Tibial nerve (tissue), 4 donors: ENCODE measurements around the gene BPIFB2. TPM values are rescaled to one million over a fixed set of nuclear protein-coding genes. Genes with fewer than 3 reads are reported as not detected.

Experiments
- DNase-seq, 2 donors: peaks; one replicate each; pipeline ENCODE4 v3.0.0-alpha.2; 2019; ENCODE audit warnings: low spot score in 2 of 2
- H3K27ac ChIP-seq, 4 donors: fragments of 200-600 bp; sonication (generic) in 3 of 4; one replicate each; pipeline ENCODE4 v1.5.1; 2017 to 2019; ENCODE audit warnings: mild to moderate bottlenecking in 1 of 4
- H3K27me3 ChIP-seq, 2 donors: fragments of 200-600 bp; sonication (generic) in 1 of 2; one replicate each; pipeline versions ENCODE4 v1.5.1 to v1.6.0; 2017 to 2019
- H3K36me3 ChIP-seq, 3 donors: fragments of 200-600 bp; sonication (generic); one replicate each; pipeline ENCODE4 v1.5.1; 2018 to 2019
- H3K4me1 ChIP-seq, 4 donors: fragments of 200-600 bp; sonication (generic) in 3 of 4; one replicate each; pipeline ENCODE4 v1.5.1; 2017 to 2019
- H3K4me3 ChIP-seq, 4 donors: fragments of 200-600 bp; sonication (generic) in 3 of 4; one replicate each; pipeline ENCODE4 v1.5.1; 2017 to 2019; ENCODE audit warnings: mild to moderate bottlenecking in 1 of 4, moderate library complexity in 1 of 4
- H3K9me3 ChIP-seq, 4 donors: fragments of 200-600 bp; sonication (generic) in 3 of 4; one replicate each; pipeline ENCODE4 v1.5.1; 2017 to 2019
- EP300 ChIP-seq, 2 donors: sonication (generic); formaldehyde crosslinking; IDR thresholded peaks; one replicate each; pipeline ENCODE4 v1.6.1; 2017; ENCODE audit warnings: antibody characterized with exemption in 2 of 2, mild to moderate bottlenecking in 1 of 2
- POLR2A ChIP-seq, 2 donors: fragments of 450-650 bp; IDR thresholded peaks; one replicate each; pipeline ENCODE4 v1.6.1; 2017; ENCODE audit warnings: antibody characterized with exemption in 2 of 2, mild to moderate bottlenecking in 2 of 2, moderate library complexity in 2 of 2
- WGBS, 2 donors: methylation state at CpG; one replicate each; pipeline ENCODE4 v1.1.5; 2018; 5-methylcytosine and 5-hydroxymethylcytosine counted together
- total RNA-seq, 4 donors: library from RNA; depleted of rRNA; stranded (reverse); fragments of >200 nt; gene quantifications; one replicate each; pipeline ENCODE4 v1.1.0, GENCODE V29; 2016
- TF ChIP-seq, protein P1 (sequence below), 5 experiments: fragments of 200-600 bp in 3 of 5; fragments of 450-650 bp in 2 of 5; sonication (generic) in 3 of 5; IDR thresholded peaks; one replicate each; pipeline ENCODE4 v1.5.1; 2016 to 2019; ENCODE audit warnings: antibody characterized with exemption in 5 of 5, mild to moderate bottlenecking in 3 of 5, moderate library complexity in 2 of 5

Gene BPIFB2
- total RNA-seq, 4 donors from 2014 or later: not detected

DNA sequence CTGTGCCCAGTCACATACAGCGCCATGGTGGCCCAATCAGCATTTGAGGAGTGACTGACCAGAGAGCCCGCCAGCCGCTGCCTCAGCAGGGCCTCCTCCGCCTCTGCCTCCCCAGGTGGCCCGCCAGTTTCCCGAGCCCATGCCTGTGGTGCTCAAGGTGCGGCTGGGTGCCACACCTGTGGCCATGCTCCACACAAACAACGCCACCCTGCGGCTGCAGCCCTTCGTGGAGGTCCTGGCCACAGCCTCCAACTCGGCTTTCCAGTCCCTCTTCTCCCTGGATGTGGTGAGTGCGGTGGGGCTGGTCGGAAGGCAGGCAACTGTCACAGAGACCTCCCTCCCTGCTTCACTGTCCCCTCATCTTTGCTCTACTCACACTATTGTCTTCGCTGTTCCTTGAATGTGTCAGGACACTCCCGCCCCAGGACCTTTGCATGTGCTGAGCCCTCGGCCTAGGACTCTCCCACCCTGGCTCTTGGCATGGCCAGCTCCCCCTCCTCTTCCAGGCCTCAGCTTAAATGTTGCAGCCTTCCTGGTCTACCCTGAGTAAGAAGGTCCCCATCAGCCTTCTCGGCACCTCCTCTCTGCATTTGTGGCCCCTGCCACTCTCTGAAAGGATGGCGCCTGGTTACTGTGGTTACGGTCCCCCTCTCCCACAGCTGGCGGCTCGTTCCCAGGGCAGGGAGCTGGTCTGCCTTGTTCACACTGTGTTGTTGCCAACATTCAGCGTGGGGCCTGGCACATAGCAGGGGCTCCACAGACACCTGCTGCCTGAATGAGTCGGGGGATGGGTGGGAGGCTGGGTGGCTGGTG lies 12.2 kb downstream of the BPIFB2 start:
- H3K9me3 ChIP-seq: no peaks in the 10 kb centered on the region
- 88 to 92% methylated on average over 21 to 23 of the region's 23 CpGs for WGBS, 2 donors
- H3K4me1 ChIP-seq: no peaks in the 10 kb centered on the region
- no peaks in the 10 kb centered on the region for H3K27me3 ChIP-seq
- TF ChIP-seq POLR2A (IDR thresholded peaks at IDR 0.05): no peak
- no peak for TF ChIP-seq EP300 (IDR thresholded peaks at IDR 0.05)
- TF ChIP-seq, protein P1, sequence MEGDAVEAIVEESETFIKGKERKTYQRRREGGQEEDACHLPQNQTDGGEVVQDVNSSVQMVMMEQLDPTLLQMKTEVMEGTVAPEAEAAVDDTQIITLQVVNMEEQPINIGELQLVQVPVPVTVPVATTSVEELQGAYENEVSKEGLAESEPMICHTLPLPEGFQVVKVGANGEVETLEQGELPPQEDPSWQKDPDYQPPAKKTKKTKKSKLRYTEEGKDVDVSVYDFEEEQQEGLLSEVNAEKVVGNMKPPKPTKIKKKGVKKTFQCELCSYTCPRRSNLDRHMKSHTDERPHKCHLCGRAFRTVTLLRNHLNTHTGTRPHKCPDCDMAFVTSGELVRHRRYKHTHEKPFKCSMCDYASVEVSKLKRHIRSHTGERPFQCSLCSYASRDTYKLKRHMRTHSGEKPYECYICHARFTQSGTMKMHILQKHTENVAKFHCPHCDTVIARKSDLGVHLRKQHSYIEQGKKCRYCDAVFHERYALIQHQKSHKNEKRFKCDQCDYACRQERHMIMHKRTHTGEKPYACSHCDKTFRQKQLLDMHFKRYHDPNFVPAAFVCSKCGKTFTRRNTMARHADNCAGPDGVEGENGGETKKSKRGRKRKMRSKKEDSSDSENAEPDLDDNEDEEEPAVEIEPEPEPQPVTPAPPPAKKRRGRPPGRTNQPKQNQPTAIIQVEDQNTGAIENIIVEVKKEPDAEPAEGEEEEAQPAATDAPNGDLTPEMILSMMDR (IDR thresholded peaks at IDR 0.05): no peak
- no peak for DNase-seq
- no peaks in the 10 kb centered on the region for H3K36me3 ChIP-seq
- no peak overlapping the region for H3K27ac ChIP-seq
- H3K4me3 ChIP-seq: no peak overlapping the region

- no peak for DNase-seq
- TF ChIP-seq POLR2A (IDR thresholded peaks at IDR 0.05) (no peak), EP300 (IDR thresholded peaks at IDR 0.05) (no peak)
- TF ChIP-seq, protein P1 (IDR thresholded peaks at IDR 0.05): no peak
- Histone ChIP-seq H3K27ac (no peak overlapping the region), H3K9me3 (no peaks in the 10 kb centered on the region), H3K4me1 (no peaks in the 10 kb centered on the region), H3K36me3 (no peaks in the 10 kb centered on the region), H3K4me3 (no peak overlapping the region), H3K27me3 (no peaks in the 10 kb centered on the region)
- WGBS, 2 donors: 91 to 95% methylated on average over 6 to 18 of the region's 18 CpGs
Observed at GRCh38 chr20:33020278-33021161, 13.0 kb downstream of the BPIFB2 start.

DNA sequence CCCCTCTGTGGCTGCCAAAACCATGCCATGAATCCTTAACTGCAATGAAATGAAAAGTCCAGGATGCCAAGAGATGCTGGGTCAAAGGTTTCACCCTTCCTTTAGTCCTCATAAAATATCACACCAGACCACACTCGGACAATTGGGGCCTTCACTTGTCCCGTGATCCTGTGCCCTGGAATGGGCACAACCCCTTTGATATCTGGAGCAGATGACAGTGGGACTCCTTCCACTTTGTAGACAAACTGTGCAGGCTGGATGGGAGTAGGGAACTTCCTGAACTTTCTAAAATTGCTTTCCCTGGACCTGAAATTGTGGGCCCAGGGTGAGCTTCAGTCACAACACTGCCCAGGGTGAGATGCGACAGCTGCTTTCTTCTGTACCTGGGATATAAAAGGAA lies 14.4 kb downstream of the BPIFB2 start:
- no peaks in the 10 kb centered on the region for H3K27me3 ChIP-seq
- WGBS, 2 donors: 57 to 67% methylated on average over 3 of the region's 3 CpGs
- H3K4me3 ChIP-seq: no peak overlapping the region
- DNase-seq: no peak
- H3K9me3 ChIP-seq: no peaks in the 10 kb centered on the region
- no peaks in the 10 kb centered on the region for H3K36me3 ChIP-seq
- no peaks in the 10 kb centered on the region for H3K4me1 ChIP-seq
- no peak for TF ChIP-seq POLR2A (IDR thresholded peaks at IDR 0.05)
- TF ChIP-seq, protein P1 (IDR thresholded peaks at IDR 0.05): no peak
- no peak overlapping the region for H3K27ac ChIP-seq

DNA sequence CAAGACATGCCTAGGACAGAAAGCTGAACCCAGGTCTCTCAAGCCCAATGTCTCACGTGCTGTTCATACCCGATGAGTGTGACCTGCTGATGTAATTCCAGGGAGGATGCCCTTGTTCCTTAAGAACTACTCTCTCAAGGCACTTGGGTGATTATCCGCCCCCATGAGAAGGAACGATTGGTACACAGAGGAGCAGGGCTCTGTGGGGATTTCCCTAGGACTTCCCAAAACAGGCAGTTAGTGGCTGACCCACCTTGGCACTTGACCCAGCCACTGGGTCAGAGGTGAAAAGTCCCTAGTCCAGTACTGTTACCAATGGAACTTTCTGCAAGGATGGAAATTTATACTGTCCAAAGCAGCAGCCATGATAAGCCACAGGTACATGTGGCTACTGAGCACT lies 14.8 kb downstream of the BPIFB2 start:
- no peak for DNase-seq
- no peak for TF ChIP-seq POLR2A (IDR thresholded peaks at IDR 0.05)
- Histone ChIP-seq H3K4me1 (no peaks in the 10 kb centered on the region), H3K27ac (no peak overlapping the region), H3K4me3 (no peak overlapping the region), H3K9me3 (no peaks in the 10 kb centered on the region), H3K27me3 (no peaks in the 10 kb centered on the region), H3K36me3 (no peaks in the 10 kb centered on the region)
- 67 to 68% methylated on average over 4 of the region's 4 CpGs for WGBS, 2 donors

- no peak overlapping the region for H3K4me3 ChIP-seq
- WGBS, 2 donors: 79 to 90% methylated on average over 7 of the region's 7 CpGs
- H3K9me3 ChIP-seq: no peaks in the 10 kb centered on the region
- no peaks in the 10 kb centered on the region for H3K36me3 ChIP-seq
- DNase-seq: no peak
- no peaks in the 10 kb centered on the region for H3K4me1 ChIP-seq
- H3K27ac ChIP-seq: no peak overlapping the region
- no peak for TF ChIP-seq POLR2A (IDR thresholded peaks at IDR 0.05)
- TF ChIP-seq EP300 (IDR thresholded peaks at IDR 0.05): no peak
- TF ChIP-seq, protein P1 (IDR thresholded peaks at IDR 0.05): no peak
- no peaks in the 10 kb centered on the region for H3K27me3 ChIP-seq
Observed at GRCh38 chr20:33022694-33023438, 15.4 kb downstream of the BPIFB2 start.
